Fibroblast of lung (primary cell): ENCODE results near the gene PPP1R26. TPM values are rescaled to one million over a fixed set of nuclear protein-coding genes. Genes with fewer than 3 reads are reported as not detected.

Source experiments
- DNase-seq, 2 donors: peaks; one replicate each; pipeline versions ENCODE4 v3.0.0 to v3.0.0-alpha.2; 2010; ENCODE audit warnings: low read depth in 2 of 2
- H2AFZ ChIP-seq: 2 replicates; pipeline ENCODE4 v1.5.1; 2012; ENCODE audit warnings: low read length, control low read depth, inconsistent platforms
- H3K27ac ChIP-seq: 2 replicates; pipeline ENCODE4 v1.5.1; 2011; ENCODE audit warnings: low read length, control low read depth; ENCODE audit not compliant: insufficient read depth
- H3K27me3 ChIP-seq: 2 replicates; pipeline ENCODE4 v1.5.1; 2011; ENCODE audit warnings: mild to moderate bottlenecking, low read length; ENCODE audit not compliant: control insufficient read depth, insufficient read depth
- H3K36me3 ChIP-seq: 2 replicates; pipeline ENCODE4 v1.5.1; 2011; ENCODE audit warnings: low read length; ENCODE audit not compliant: control insufficient read depth, insufficient read depth
- H3K4me1 ChIP-seq: 2 replicates; pipeline ENCODE4 v1.5.1; 2011; ENCODE audit warnings: low read length; ENCODE audit not compliant: control insufficient read depth, insufficient read depth; ENCODE audit errors: extremely low read depth
- H3K4me2 ChIP-seq: 2 replicates; pipeline ENCODE4 v1.5.1; 2011; ENCODE audit warnings: low read length, control low read depth; ENCODE audit not compliant: insufficient read depth; ENCODE audit errors: extremely low read depth
- H3K4me3 ChIP-seq, 4 experiments: fragments of 200-600 bp in 1 of 4; sonication (generic) in 1 of 4; replicated peaks in 1 of 4; 2 replicates each; pipeline ENCODE4 v1.5.1; 2011 to 2016; ENCODE audit warnings: low read length in 4 of 4, low read depth in 3 of 4, mild to moderate bottlenecking in 3 of 4, control low read depth in 2 of 4, inconsistent platforms in 1 of 4, mixed read lengths in 1 of 4; ENCODE audit not compliant: insufficient read depth in 1 of 4; ENCODE audit errors: control extremely low read depth in 1 of 4
- H3K79me2 ChIP-seq: 2 replicates; pipeline ENCODE4 v1.5.1; 2012; ENCODE audit warnings: mild to moderate bottlenecking, low read length, inconsistent platforms; ENCODE audit not compliant: control insufficient read depth, insufficient read depth
- H3K9ac ChIP-seq: 2 replicates; pipeline ENCODE4 v1.5.1; 2011; ENCODE audit warnings: mild to moderate bottlenecking, low read length, control low read depth; ENCODE audit not compliant: insufficient read depth
- H3K9me3 ChIP-seq: 2 replicates; pipeline ENCODE4 v1.5.1; 2012; ENCODE audit warnings: low read depth, low read length; ENCODE audit not compliant: control insufficient read depth, insufficient read depth
- H4K20me1 ChIP-seq: 2 replicates; pipeline ENCODE4 v1.5.1; 2011; ENCODE audit warnings: low read length; ENCODE audit not compliant: control insufficient read depth, insufficient read depth; ENCODE audit errors: extremely low read depth
- EZH2 ChIP-seq: IDR thresholded peaks from 2 replicates; pipeline ENCODE4 v1.5.1; 2012; ENCODE audit warnings: low read length, control low read depth, mild to moderate bottlenecking; ENCODE audit errors: missing control alignments
- polyA plus RNA-seq, 2 donors: library from polyadenylated mRNA; depleted of rRNA in 1 of 2; stranded (reverse) in 1 of 2; unstranded in 1 of 2; fragments of >200 nt; gene quantifications; 2 replicates each; pipeline ENCODE4 v1.2.1, GENCODE V29; 2011 to 2012; ENCODE audit warnings: missing spikeins in 1 of 2
- total RNA-seq: library from RNA; depleted of rRNA; stranded (reverse); fragments of >200 nt; gene quantifications from 2 replicates; pipeline ENCODE4 v1.2.1, GENCODE V29; 2014
- TF ChIP-seq, protein P1 (sequence below), 2 donors: IDR thresholded peaks in 1 of 2; conservative IDR thresholded peaks in 1 of 2; 1 replicate in 1 of 2; 2 replicates in 1 of 2; pipeline ENCODE4 v1.5.1; 2011 to 2012; ENCODE audit warnings: low read length in 2 of 2, control low read depth in 1 of 2, inconsistent platforms in 1 of 2, low read depth in 1 of 2, mild to moderate bottlenecking in 1 of 2

PPP1R26 gene
- total and polyA plus RNA-seq, 2 donors (not counting 1 experiment from before 2014, with no cell fraction given) = 2.9 to 8.9 TPM

DNA sequence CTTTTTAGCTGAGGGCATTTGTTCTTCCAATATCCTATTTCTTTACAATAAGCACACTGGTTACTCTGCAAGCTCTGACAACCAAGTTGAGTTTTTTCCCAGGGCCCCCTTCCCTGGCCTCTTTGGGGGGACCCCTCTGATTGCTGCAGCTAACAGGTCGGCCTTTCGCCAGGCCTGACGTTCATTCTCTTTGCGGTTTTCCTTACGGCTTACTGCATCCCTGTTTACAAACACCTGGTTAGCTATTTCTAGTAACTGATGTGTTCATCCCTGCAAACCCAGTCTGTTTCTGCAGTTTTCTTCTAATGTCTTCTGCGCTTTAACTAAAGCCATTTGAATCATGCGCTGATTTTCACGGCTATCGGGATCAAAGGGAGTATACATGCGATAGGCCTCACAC lies 37.5 kb upstream of the PPP1R26 start:
- TF ChIP-seq, protein P1, sequence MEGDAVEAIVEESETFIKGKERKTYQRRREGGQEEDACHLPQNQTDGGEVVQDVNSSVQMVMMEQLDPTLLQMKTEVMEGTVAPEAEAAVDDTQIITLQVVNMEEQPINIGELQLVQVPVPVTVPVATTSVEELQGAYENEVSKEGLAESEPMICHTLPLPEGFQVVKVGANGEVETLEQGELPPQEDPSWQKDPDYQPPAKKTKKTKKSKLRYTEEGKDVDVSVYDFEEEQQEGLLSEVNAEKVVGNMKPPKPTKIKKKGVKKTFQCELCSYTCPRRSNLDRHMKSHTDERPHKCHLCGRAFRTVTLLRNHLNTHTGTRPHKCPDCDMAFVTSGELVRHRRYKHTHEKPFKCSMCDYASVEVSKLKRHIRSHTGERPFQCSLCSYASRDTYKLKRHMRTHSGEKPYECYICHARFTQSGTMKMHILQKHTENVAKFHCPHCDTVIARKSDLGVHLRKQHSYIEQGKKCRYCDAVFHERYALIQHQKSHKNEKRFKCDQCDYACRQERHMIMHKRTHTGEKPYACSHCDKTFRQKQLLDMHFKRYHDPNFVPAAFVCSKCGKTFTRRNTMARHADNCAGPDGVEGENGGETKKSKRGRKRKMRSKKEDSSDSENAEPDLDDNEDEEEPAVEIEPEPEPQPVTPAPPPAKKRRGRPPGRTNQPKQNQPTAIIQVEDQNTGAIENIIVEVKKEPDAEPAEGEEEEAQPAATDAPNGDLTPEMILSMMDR (conservative IDR thresholded peaks at IDR 0.05 in 1 of 2, IDR thresholded peaks at IDR 0.05 in 1 of 2; ENCODE audit: low read depth in 1 of 2, low read length in 2 of 2) = no peak
- TF ChIP-seq EZH2 = no peak
- Histone ChIP-seq H3K9ac (no peak overlapping the region), H3K4me2 (no peak overlapping the region)

GRCh38 chr9:135443797-135444425 lies 35.7 kb upstream of the PPP1R26 start:
- Histone ChIP-seq H2AFZ (no peak overlapping the region), H3K27ac (no peak overlapping the region), H3K36me3 (no peaks in the 10 kb centered on the region), H3K4me1 (no peaks in the 10 kb centered on the region), H4K20me1 (no peaks in the 10 kb centered on the region), H3K9ac (no peak overlapping the region), H3K79me2 (no peaks in the 10 kb centered on the region), H3K9me3 (no peaks in the 10 kb centered on the region), H3K4me3 (no peak overlapping the region), H3K4me2 (no peak overlapping the region), H3K27me3 (no peaks in the 10 kb centered on the region)
- DNase-seq = no peak
- TF ChIP-seq EZH2 = no peak
- TF ChIP-seq, protein P1 (conservative IDR thresholded peaks at IDR 0.05 in 1 of 2, IDR thresholded peaks at IDR 0.05 in 1 of 2; ENCODE audit: low read depth in 1 of 2, low read length in 2 of 2) = no peak

More for the DNA sequence above, 37.5 kb upstream of the PPP1R26 start:
- no peaks in the 10 kb centered on the region for H3K4me1 ChIP-seq
- DNase-seq = peak in 1 of 2 donors; percentile 3
- no peak overlapping the region for H3K4me3 ChIP-seq
- no peak overlapping the region for H2AFZ ChIP-seq
- no peaks in the 10 kb centered on the region for H3K27me3 ChIP-seq
- no peak overlapping the region for H3K27ac ChIP-seq
- no peaks in the 10 kb centered on the region for H3K9me3 ChIP-seq
- no peaks in the 10 kb centered on the region for H3K79me2 ChIP-seq
- H3K36me3 ChIP-seq = no peaks in the 10 kb centered on the region
- no peaks in the 10 kb centered on the region for H4K20me1 ChIP-seq

DNA sequence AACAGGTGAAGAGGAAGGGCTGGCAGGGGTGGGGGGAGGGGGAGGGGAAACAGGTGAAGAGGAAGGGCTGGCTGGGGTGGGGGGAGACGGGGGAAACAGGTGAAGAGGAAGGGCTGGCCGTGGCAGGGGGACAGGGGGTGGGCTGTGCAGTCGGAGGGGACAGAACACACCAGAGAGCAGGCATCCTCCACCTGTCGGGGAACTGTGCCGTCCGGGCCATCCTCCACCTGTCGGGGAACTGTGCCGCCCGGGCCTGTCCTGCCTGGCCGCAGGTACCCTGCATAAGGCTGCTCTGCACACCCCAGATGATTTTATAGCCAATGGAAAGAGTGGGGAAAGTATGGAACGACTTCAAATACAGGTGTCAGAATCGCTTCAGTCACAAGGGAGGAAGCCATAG lies 32.5 kb upstream of the PPP1R26 start:
- no peak for DNase-seq
- H2AFZ ChIP-seq = no peak overlapping the region
- H3K36me3 ChIP-seq = no peaks in the 10 kb centered on the region
- H3K9ac ChIP-seq = no peak overlapping the region
- no peak overlapping the region for H3K4me2 ChIP-seq
- H3K79me2 ChIP-seq = no peaks in the 10 kb centered on the region
- H3K27ac ChIP-seq = no peak overlapping the region
- no peaks in the 10 kb centered on the region for H3K9me3 ChIP-seq
- H3K4me3 ChIP-seq = no peak overlapping the region
- TF ChIP-seq EZH2 = no peak
- TF ChIP-seq, protein P1 (conservative IDR thresholded peaks at IDR 0.05 in 1 of 2, IDR thresholded peaks at IDR 0.05 in 1 of 2; ENCODE audit: low read depth in 1 of 2, low read length in 2 of 2) = no peak
- no peaks in the 10 kb centered on the region for H3K4me1 ChIP-seq
- no peaks in the 10 kb centered on the region for H3K27me3 ChIP-seq
- H4K20me1 ChIP-seq = no peaks in the 10 kb centered on the region
